SK-N-SH (cell line): ENCODE measurements around the gene MID1. TPM values are rescaled to one million over a fixed set of nuclear protein-coding genes. Genes with fewer than 3 reads are reported as not detected.

Experiments used
- CTCF ChIA-PET: fragments of 300-600, 350-600 bp; formaldehyde crosslinking; extraction: SDS; loops from one replicate; lab custom pipeline; 2021; lab: Yijun Ruan, JAX
- POLR2A ChIA-PET: fragments of 350-600 bp; sonication (Branson Sonifier 250); formaldehyde crosslinking; extraction: SDS; loops from one replicate; lab custom pipeline; 2020; ENCODE audit warnings: antibody characterized with exemption, inconsistent platforms; lab: Yijun Ruan, JAX
- DNase-seq: peaks from one replicate; pipeline ENCODE4 v3.0.0; 2012
- H2AFZ ChIP-seq: fragments of 200-600 bp; sonication (generic); 2 replicates; pipeline ENCODE4 v1.8.1; 2016; ENCODE audit warnings: antibody characterized with exemption, mild to moderate bottlenecking, low read depth
- H3F3A ChIP-seq: fragments of 200-600 bp; sonication (generic); replicated peaks from 2 replicates; pipeline ENCODE3; 2016; ENCODE audit warnings: antibody characterized with exemption, mild to moderate bottlenecking; ENCODE audit not compliant: insufficient read depth
- H3K27ac ChIP-seq, 2 experiments: fragments of 200-500 bp in 1 of 2; fragments of 200-600 bp in 1 of 2; sonication (Bioruptor generic) in 1 of 2; sonication (generic), shearing (Covaris generic) in 1 of 2; 2 replicates each; pipeline versions ENCODE4 v1.5.1 to v1.6.1; 2014 to 2016; ENCODE audit warnings: low read depth in 2 of 2, inconsistent platforms in 1 of 2, low read length in 1 of 2, mild to moderate bottlenecking in 1 of 2, mixed read lengths in 1 of 2
- H3K27me3 ChIP-seq: fragments of 200-600 bp; sonication (generic), shearing (Covaris generic); 2 replicates; pipeline ENCODE4 v1.6.1; 2016; ENCODE audit warnings: mixed run types; ENCODE audit not compliant: insufficient read depth
- H3K36me3 ChIP-seq, 2 experiments: fragments of 200-500 bp in 1 of 2; fragments of 200-600 bp in 1 of 2; sonication (Bioruptor generic) in 1 of 2; sonication (generic) in 1 of 2; replicated peaks in 1 of 2; 2 replicates each; pipeline versions ENCODE3 to v1.5.1; 2014 to 2016; ENCODE audit warnings: low read length in 1 of 2, mild to moderate bottlenecking in 1 of 2; ENCODE audit not compliant: insufficient read depth in 2 of 2, control insufficient read depth in 1 of 2
- H3K4me1 ChIP-seq, 2 experiments: fragments of 200-500 bp in 1 of 2; fragments of 200-600 bp in 1 of 2; sonication (Bioruptor generic) in 1 of 2; sonication (generic), shearing (Covaris generic) in 1 of 2; 2 replicates each; pipeline versions ENCODE4 v1.5.1 to v1.6.1; 2014 to 2016; ENCODE audit warnings: low read depth in 1 of 2, low read length in 1 of 2, mixed run types in 1 of 2; ENCODE audit not compliant: insufficient read depth in 2 of 2, control insufficient read depth in 1 of 2
- H3K4me2 ChIP-seq: fragments of 200-600 bp; sonication (generic), shearing (Covaris generic); 2 replicates; pipeline ENCODE4 v1.6.1; 2017; ENCODE audit warnings: mixed run types
- H3K4me3 ChIP-seq, 2 experiments: fragments of 200-500 bp in 1 of 2; fragments of 200-600 bp in 1 of 2; sonication (Bioruptor generic) in 1 of 2; sonication (generic), shearing (Covaris generic) in 1 of 2; 2 replicates each; pipeline versions ENCODE4 v1.5.1 to v1.8.1; 2014 to 2016; ENCODE audit warnings: low read depth in 2 of 2, inconsistent platforms in 1 of 2, low read length in 1 of 2, mild to moderate bottlenecking in 1 of 2, mixed read lengths in 1 of 2, moderate library complexity in 1 of 2
- H3K79me2 ChIP-seq: fragments of 200-600 bp; sonication (generic); 2 replicates; pipeline ENCODE4 v1.8.1; 2017; ENCODE audit warnings: mild to moderate bottlenecking; ENCODE audit not compliant: insufficient read depth
- H3K9ac ChIP-seq: fragments of 200-600 bp; sonication (generic); 2 replicates; pipeline ENCODE4 v1.6.1; 2017; ENCODE audit warnings: mixed run types
- H3K9me2 ChIP-seq: fragments of 200-600 bp; sonication (generic); 2 replicates; pipeline ENCODE4 v1.6.1; 2017; ENCODE audit warnings: mixed run types
- H3K9me3 ChIP-seq: fragments of 200-600 bp; sonication (generic); 2 replicates; pipeline ENCODE4 v1.6.1; 2017; ENCODE audit warnings: mixed run types, mild to moderate bottlenecking, moderate library complexity
- H4K20me1 ChIP-seq: fragments of 200-600 bp; sonication (generic); 2 replicates; pipeline ENCODE4 v1.6.1; 2017; ENCODE audit warnings: mild to moderate bottlenecking, mixed run types; ENCODE audit not compliant: insufficient read depth
- EP300 ChIP-seq, 2 experiments: IDR thresholded peaks; 2 replicates each; pipeline versions ENCODE4 v1.4.0 to v1.6.1; 2012; ENCODE audit warnings: borderline replicate concordance in 1 of 2, low read depth in 1 of 2, low read length in 1 of 2
- FOSL2 ChIP-seq: IDR thresholded peaks from 2 replicates; pipeline ENCODE4 v1.4.0; 2012; ENCODE audit warnings: low read depth, mild to moderate bottlenecking, moderate library complexity, borderline replicate concordance
- FOXM1 ChIP-seq: IDR thresholded peaks from 2 replicates; pipeline ENCODE4 v1.4.0; 2012; ENCODE audit warnings: low read depth, mild to moderate bottlenecking
- GATA2 ChIP-seq: sonication (generic); formaldehyde crosslinking; IDR thresholded peaks from 2 replicates; pipeline ENCODE4 v1.5.0; 2020; ENCODE audit warnings: mild to moderate bottlenecking, missing genetic modification reagents
- IRF3 ChIP-seq: fragments of 150-350 bp; IDR thresholded peaks from 2 replicates; pipeline ENCODE4 v1.6.1; 2016; ENCODE audit warnings: mild to moderate bottlenecking, low read depth, low read length
- MAX ChIP-seq: IDR thresholded peaks from 2 replicates; pipeline ENCODE4 v1.4.0; 2012; ENCODE audit warnings: low read depth
- MEF2A ChIP-seq: IDR thresholded peaks from 2 replicates; pipeline ENCODE4 v1.4.0; 2012; ENCODE audit warnings: low read depth, borderline replicate concordance
- NRF1 ChIP-seq: IDR thresholded peaks from 2 replicates; pipeline ENCODE4 v1.6.1; 2012; ENCODE audit warnings: low read depth, mild to moderate bottlenecking, low read length
- RCOR1 ChIP-seq: fragments of 150-350 bp; IDR thresholded peaks from 2 replicates; pipeline ENCODE4 v1.6.1; 2017; ENCODE audit warnings: antibody characterized with exemption, low read length
- REST ChIP-seq: IDR thresholded peaks from 2 replicates; pipeline ENCODE4 v1.6.1; 2012; ENCODE audit warnings: mild to moderate bottlenecking, low read depth, low read length, moderate library complexity
- RFX5 ChIP-seq: IDR thresholded peaks from 2 replicates; pipeline ENCODE4 v1.6.1; 2012; ENCODE audit warnings: mild to moderate bottlenecking, improper control_type of control experiment, low read length
- SMC3 ChIP-seq: IDR thresholded peaks from 2 replicates; pipeline ENCODE4 v1.6.1; 2012; ENCODE audit warnings: low read depth, low read length, improper control_type of control experiment
- TEAD4 ChIP-seq: IDR thresholded peaks from 2 replicates; pipeline ENCODE4 v1.4.0; 2012; ENCODE audit warnings: mild to moderate bottlenecking, borderline replicate concordance; ENCODE audit not compliant: insufficient read depth
- USF1 ChIP-seq: IDR thresholded peaks from 2 replicates; pipeline ENCODE4 v1.4.0; 2012; ENCODE audit warnings: low read depth, borderline replicate concordance
- ZBTB33 ChIP-seq: IDR thresholded peaks from 2 replicates; pipeline ENCODE4 v1.4.0; 2012; ENCODE audit warnings: low read depth, borderline replicate concordance
- WGBS: methylation state at CpG from one replicate; pipeline ENCODE4 v1.1.6; 2017; ENCODE audit warnings: low lambda C conversion rate; 5-methylcytosine and 5-hydroxymethylcytosine counted together
- polyA plus RNA-seq, 3 experiments: library from polyadenylated mRNA; depleted of rRNA; stranded (reverse); fragments of >200 nt; gene quantifications; 2 replicates each; pipeline ENCODE4 v1.2.3, GENCODE V29; 2012

The MID1 gene
- polyA plus RNA-seq, 1 of the 3 experiments (the other 2 are of a cell fraction): 10.4 TPM

GRCh38 chrX:10582215-10582733 is 38.1 kb downstream of the MID1 start:
- CTCF ChIA-PET: interaction anchor here (1.3 kb wide), 1 partner anchor 16 kb away, joined by 3 read pairs; no protein-coding TSS in a partner anchor
- H3K27ac ChIP-seq: no peak overlapping the region

More at GRCh38 chrX:10582215-10582733, 38.1 kb downstream of the MID1 start:
- no peak overlapping the region for H2AFZ ChIP-seq
- H3K27me3 ChIP-seq: no peaks in the 10 kb centered on the region
- H3K4me2 ChIP-seq: no peak overlapping the region
- no peak overlapping the region for H3K4me3 ChIP-seq
- H3F3A ChIP-seq: peaks cover 2% of the 10 kb centered on the region
- H4K20me1 ChIP-seq: no peaks in the 10 kb centered on the region
- no peaks in the 10 kb centered on the region for H3K36me3 ChIP-seq
- H3K79me2 ChIP-seq: no peaks in the 10 kb centered on the region; the same call in 1 of the 2 replicates
- WGBS: 34% methylated on average over 3 of the region's 3 CpGs
- H3K4me1 ChIP-seq: no peaks in the 10 kb centered on the region; a peak in 1 of 4 replicates
- no peaks in the 10 kb centered on the region for H3K9me3 ChIP-seq
- POLR2A ChIA-PET: no interaction called here
- TF ChIP-seq GATA2 (CRISPR knock-in tag): no peak
- TF ChIP-seq ZBTB33: no peak
- no peak for TF ChIP-seq SMC3
- TF ChIP-seq MEF2A: no peak
- TF ChIP-seq MAX: no peak
- TF ChIP-seq FOXM1: no peak
- TF ChIP-seq TEAD4: no peak
- TF ChIP-seq EP300 (IDR thresholded peaks at IDR 0.05; ENCODE audit: borderline replicate concordance in 1 of 2, low read depth in 1 of 2, low read length in 1 of 2): no peak
- TF ChIP-seq IRF3: no peak
- no peak for TF ChIP-seq RCOR1
- no peak for TF ChIP-seq RFX5
- TF ChIP-seq FOSL2: no peak
- TF ChIP-seq USF1: no peak
- TF ChIP-seq NRF1: no peak
- TF ChIP-seq REST: no peak
- no peak for DNase-seq
- no peaks in the 10 kb centered on the region for H3K9me2 ChIP-seq
- no peak overlapping the region for H3K9ac ChIP-seq
